HG03175 (cell line): ENCODE data around the gene L3MBTL2.
"Not testable (repeated sequence)": the region's sequence is repeated elsewhere in the genome, so short reads cannot be mapped to it uniquely, and the experiment has no call there.

Source experiments
- ATAC-seq: cut with Tn5 transposase; IDR thresholded peaks from one replicate; pipeline ENCODE4 v1.9.1; 2021; ENCODE audit warnings: mild to moderate bottlenecking, moderate library complexity; ENCODE audit not compliant: unreplicated experiment

Gene L3MBTL2

DNA sequence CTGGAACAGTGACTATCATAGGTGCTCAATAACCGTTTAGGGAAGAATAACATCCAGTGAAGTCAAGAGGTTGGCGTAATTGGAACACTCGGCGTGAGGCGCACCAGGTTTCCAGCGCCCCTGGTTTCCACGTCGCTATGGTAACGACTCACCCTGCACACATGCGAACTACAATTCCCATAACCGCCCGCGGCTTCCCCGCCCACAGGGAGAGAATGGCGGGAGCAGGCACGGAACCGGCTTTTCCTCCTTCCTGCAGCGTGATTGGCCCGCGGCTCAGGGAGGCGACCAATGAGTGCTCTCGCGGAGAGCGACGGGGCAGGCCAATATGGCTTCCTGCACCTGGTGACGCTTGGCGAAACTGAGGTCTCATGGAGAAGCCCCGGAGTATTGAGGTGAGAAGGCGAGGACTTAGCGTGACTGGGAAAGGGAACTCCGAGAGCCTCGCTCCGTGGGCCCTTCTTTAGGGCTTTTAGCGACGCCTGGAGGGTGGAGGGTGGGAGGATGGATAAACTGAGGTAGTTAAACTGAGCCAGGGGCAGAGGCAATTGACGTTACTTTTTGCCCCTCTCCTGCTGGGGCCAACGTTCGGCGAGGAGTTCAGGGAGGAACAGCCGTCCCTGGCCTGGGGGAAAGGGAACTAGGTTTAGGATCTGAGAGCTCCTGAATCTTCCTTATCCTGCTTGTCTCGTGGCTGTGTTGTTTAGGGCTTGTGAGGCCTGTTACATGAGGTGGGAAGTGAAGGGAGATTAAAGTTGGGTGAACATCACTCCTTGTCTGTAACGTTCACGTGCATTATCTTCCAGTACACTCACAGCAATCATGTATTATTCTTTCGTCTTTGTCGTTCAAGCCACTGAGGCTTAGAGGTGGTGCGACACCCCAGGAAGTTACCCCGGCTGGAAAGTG, at the start of gene L3MBTL2:
Gene L3MBTL2, plus strand, starts transcription at position 321 of the 909 bp plus-strand sequence. Its CDS starts 51 bp downstream, at position 372.
- ATAC-seq, result peak; percentile 97

DNA sequence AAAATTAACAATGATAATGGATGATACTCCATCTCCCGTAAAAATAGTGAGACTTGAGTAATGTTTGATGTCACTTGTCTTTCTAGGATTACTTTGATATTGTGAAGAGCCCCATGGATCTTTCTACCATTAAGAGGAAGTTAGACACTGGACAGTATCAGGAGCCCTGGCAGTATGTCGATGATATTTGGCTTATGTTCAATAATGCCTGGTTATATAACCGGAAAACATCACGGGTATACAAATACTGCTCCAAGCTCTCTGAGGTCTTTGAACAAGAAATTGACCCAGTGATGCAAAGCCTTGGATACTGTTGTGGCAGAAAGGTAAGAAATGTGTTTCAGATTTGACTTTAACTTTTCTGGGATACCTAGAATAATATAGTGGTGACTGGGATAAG, 48.0 kb upstream of the L3MBTL2 start:
- ATAC-seq, result no peak

DNA sequence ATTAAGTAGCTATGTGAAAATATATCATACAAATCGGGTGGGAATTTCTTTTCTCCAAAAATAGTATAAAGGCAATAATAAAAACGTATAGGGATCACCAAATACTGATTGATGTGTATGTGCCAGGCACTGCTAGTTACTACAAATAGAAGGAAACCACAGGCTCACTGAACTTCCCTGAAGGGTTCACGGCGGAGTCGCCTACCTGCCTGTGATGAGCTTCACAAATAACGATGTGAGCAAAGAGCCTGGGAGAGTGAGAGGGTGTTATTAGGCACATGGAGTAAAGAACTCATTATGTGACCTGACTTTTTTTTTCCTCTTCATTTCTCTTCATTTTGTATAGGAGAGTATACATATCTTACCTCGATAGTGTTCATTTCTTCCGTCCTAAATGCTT, 36.0 kb upstream of the L3MBTL2 start:
- ATAC-seq, result no peak

DNA sequence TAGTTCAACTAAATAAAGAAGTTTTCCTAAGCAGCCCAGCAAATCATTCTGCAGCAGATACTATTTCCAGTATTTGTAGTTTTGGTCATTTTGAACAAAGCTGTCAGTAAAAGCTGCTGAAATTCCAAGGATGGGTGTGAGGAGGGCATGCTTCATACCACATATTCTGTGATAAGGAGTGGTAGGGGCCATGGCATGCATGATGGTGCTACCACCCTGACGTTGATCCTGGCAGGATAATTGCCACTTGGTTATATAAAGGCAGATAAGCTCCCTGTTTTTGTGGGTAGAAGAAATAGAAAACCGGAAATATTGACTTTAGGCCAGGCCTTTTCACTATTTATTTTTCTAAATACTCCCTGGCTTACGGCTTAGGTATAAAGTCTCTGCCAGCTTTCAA, 33.1 kb upstream of the L3MBTL2 start:
- no peak for ATAC-seq

DNA sequence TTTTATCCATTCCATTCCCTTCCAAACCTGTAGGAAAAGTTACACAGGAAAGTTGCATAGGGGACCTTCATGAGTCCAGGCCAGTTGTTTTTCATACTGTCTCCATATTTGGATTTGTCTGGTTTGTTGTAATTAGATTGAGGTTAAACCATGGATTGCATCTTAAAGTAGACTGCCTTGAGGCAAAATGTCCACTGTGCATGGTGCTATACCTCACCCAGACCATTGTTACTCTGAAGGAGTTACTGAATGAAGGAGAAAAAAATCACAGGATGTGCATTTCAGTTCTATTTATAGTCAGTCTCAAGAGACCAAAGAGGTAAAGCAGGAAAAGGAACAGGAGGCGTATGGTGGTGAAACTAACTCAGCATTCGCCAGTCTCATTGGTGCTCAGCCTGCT, 29.6 kb upstream of the L3MBTL2 start:
- no peak for ATAC-seq

DNA sequence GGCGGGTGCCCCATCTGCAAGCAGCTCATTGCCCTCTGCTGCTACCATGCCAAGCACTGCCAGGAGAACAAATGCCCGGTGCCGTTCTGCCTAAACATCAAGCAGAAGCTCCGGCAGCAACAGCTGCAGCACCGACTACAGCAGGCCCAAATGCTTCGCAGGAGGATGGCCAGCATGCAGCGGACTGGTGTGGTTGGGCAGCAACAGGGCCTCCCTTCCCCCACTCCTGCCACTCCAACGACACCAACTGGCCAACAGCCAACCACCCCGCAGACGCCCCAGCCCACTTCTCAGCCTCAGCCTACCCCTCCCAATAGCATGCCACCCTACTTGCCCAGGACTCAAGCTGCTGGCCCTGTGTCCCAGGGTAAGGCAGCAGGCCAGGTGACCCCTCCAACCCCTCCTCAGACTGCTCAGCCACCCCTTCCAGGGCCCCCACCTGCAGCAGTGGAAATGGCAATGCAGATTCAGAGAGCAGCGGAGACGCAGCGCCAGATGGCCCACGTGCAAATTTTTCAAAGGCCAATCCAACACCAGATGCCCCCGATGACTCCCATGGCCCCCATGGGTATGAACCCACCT, 28.0 kb upstream of the L3MBTL2 start:
- no peak for ATAC-seq

DNA sequence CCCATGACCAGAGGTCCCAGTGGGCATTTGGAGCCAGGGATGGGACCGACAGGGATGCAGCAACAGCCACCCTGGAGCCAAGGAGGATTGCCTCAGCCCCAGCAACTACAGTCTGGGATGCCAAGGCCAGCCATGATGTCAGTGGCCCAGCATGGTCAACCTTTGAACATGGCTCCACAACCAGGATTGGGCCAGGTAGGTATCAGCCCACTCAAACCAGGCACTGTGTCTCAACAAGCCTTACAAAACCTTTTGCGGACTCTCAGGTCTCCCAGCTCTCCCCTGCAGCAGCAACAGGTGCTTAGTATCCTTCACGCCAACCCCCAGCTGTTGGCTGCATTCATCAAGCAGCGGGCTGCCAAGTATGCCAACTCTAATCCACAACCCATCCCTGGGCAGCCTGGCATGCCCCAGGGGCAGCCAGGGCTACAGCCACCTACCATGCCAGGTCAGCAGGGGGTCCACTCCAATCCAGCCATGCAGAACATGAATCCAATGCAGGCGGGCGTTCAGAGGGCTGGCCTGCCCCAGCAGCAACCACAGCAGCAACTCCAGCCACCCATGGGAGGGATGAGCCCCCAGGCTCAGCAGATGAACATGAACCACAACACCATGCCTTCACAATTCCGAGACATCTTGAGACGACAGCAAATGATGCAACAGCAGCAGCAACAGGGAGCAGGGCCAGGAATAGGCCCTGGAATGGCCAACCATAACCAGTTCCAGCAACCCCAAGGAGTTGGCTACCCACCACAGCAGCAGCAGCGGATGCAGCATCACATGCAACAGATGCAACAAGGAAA, 27.3 kb upstream of the L3MBTL2 start:
- ATAC-seq, result no peak

DNA sequence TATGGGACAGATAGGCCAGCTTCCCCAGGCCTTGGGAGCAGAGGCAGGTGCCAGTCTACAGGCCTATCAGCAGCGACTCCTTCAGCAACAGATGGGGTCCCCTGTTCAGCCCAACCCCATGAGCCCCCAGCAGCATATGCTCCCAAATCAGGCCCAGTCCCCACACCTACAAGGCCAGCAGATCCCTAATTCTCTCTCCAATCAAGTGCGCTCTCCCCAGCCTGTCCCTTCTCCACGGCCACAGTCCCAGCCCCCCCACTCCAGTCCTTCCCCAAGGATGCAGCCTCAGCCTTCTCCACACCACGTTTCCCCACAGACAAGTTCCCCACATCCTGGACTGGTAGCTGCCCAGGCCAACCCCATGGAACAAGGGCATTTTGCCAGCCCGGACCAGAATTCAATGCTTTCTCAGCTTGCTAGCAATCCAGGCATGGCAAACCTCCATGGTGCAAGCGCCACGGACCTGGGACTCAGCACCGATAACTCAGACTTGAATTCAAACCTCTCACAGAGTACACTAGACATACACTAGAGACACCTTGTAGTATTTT, 26.6 kb upstream of the L3MBTL2 start:
- ATAC-seq, result no peak

DNA sequence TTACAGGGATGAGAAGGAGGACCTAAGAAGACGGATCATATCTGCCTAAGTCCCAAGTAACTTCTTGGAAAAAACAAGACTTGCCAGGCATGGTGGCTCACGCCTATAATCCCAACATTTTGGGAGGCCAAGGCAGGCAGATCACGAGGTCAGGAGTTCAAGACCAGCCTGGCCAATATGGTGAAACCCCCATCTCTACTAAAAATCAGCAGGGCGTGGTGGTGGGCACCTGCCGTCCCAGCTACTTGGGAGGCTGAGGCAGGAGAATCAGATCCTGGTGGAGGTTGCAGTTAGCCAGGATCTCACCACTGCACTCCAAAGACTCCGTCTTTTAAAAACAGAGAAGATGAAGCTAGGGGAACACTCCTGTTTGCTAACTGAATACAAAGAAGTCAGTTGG, 24.8 kb upstream of the L3MBTL2 start:
- not testable (repeated sequence) for ATAC-seq

DNA sequence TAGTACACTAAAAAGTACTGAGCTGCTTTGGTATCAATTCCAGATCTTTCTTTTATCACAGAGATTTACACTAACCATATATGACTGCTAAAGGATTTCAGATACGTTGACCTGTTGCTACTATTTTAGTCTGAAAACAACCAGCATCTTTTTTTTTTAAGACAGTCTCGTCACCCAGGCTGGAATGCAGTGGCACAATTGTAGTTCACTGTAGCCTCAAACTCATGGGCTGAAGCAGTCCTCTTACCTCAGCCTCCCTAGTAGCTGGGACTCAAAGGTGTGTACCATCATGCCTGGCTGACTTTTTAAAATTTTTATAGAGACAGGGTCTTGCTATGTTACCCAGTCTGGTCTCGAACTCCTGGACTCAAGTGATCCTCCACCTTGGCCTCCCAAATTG, 24.2 kb upstream of the L3MBTL2 start:
- ATAC-seq, result no peak

DNA sequence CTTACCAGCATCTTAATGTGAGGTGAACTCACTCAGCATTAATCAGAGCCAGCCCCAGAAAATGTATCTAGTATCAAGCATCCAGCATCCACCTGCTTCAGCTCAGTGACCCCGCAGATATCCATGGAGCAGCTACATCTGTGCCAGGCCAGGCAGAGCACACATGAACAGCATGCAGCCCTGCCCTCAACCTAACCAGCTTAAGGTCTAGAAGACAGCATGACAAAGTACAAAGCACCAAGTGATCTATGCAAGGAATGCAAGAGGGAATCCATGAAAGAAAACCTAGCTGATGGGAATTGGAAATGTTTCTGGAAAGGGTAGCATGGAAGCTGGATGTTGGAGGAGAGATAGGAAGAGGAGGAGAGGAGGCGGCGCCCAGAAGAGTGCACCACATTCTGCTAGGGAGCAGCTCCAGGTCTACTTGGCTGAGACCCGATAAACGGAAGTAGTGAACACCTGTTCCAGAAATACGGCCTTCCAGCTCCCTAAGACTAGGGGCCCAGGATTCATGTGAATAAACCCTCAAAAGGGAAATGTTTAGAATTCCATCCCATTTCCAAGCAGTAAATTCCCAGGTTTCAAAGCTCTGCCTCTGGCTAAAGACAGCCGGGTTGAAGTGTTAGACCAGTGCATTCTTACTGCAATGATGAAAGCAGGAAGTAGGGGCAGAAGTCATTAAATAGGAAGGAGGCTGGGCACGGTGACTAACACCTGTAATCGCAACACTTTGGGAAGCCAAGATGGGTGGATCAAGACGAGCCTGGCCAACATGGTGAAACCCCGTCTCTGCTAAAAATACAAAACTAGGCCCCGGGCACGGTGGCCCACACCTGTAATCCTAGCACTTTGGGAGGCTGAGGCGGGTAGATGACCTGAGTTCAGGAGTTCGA, 23.5 kb upstream of the L3MBTL2 start:
- no peak for ATAC-seq

DNA sequence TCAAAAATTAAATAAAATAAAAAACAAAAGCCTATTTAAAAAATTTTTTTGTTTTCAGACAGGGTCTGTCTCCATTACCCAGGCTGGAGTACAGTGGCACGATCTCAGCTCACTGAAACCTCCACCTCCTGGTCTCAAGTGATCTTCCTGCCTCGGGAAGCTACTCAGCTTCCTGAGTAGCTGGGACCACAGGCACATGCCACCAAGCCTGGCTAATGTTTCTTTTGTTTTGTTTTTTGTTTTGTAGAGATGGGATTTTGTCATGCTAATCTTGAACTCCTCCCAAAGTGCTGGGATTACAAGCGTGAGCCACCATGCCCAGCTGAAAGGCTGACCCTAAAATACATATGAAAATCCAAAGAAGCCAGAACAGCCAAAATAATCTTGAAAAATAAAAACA, 20.4 kb upstream of the L3MBTL2 start:
- ATAC-seq, result no peak

DNA sequence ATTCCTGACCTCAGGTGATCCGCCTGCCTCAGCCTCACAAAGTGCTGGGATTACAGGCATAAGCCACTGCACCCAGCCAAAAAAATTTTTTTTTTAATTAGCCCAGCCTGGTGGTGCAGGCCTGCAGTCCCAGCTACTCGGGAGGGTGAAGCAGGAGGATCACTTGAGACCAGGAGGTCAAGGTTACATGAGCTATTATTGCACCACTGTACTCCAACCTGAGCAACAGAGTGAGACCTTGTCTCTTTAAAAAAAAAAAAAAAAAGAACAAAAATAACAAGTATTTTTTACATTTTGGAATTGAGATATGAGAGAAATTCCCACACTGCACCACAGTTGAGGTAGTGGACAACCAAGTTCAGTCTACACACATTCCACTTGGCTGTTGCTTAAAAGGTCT, 13.6 kb upstream of the L3MBTL2 start:
- no peak for ATAC-seq

DNA sequence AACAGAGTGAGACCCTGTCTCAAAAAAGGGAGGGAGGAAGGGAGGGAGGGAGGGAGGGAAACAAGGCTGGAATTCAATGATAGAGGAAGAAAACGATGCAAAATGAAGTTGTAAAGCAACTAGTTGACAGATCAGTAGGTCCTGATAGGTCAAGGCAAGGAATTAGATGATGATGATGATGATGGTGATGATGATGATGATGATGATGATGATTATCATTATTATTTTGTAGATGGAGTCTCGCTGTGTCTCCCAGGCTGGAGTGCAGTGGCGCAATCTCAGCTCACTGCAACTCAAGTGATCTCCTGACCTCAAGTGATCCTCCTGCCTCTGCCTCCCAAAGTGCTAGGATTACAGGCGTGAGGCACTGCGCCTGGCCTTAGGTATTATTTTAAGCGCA, 11.3 kb upstream of the L3MBTL2 start:
- ATAC-seq, result no peak

DNA sequence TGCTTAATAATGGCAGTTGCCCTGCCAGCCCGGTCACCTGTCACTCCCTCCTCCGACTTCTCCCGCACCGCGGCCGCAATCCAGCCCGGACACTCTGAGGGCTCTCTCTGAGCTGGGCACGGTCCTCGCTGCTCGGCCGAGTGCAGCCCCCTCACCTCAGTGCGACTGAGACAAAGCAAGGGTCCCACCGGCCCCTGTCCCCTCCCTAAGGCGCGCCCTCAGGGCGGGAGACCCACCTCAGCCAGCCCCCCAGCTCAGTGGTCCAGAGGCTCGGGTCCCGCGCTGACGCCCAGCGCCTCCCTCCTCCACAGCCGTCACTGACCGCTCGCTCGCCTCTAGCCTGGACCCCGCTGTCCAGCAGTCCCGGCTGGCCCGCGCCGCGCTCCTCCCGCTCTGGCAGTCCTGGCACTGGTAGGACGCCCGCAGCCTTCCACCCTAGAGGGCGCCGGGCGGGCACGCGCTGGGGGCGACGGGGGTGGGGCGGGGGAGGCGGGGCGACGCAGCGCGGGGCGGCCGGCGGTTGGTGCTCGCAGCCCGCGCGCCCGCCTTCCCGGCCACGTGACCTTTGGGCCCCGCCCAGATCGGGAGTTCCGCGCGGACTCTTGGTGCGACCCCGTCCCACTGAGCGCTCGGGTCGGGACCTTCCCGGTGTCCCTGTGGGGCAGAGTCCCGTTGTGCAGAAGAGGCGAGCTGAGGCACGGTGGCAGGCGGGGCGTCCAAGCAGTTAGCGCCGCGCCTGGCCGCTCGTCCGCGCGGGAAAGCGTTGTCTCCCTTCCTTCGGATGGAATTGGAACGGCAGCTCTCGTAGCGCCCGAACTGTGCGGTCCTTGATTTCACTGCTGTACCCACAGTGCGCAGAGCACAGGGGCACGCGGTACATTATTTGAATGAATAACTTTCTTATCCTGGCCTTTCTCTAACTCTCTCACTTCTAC, 7.8 kb upstream of the L3MBTL2 start:
- peak; percentile 75 for ATAC-seq

DNA sequence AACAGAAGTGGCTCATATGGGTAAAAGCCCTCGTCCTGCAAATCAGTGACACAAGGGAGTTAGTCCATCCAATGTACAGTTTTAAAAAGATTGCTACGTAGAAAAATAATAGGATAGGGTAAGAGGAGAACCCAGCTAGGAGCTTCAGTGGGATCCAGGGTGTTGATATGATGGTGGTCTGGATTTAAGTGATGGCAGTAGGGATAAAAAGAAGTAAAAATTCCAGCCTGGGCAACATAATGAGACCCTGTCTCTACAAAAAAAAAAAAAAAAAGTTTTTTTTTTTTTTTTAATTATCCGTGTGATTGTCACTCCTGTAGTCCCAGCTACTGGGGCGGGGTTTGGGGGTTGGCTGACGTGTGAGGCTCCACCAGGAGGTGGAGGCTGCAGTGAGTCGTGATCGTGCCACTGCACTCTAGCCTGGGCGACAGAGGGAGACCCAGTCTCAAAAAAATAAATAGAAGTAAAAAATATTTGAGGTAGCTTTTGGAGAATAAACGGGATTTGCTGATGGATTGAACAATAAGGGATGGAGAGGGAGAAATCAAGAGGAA, 7.0 kb upstream of the L3MBTL2 start:
- no peak for ATAC-seq

DNA sequence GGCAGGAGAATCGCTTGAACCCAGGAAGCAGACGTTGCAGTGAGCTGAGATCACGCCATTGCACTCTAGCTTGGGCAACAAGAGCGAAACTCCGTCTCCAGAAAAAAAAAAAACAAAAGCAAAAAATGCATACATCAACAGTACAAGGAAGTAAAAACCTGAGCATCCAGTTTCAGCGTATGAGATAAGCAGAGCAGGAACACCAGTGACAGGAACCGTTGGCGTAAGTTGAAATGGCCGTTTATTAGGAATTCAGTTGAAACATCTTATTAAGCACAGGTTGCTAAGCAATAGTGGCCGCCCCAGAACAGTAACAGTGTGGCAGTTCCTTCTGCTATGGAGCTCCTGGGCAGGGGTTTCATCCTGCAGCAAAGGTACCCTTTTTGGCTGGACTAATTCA, 4.0 kb upstream of the L3MBTL2 start:
- no peak for ATAC-seq

DNA sequence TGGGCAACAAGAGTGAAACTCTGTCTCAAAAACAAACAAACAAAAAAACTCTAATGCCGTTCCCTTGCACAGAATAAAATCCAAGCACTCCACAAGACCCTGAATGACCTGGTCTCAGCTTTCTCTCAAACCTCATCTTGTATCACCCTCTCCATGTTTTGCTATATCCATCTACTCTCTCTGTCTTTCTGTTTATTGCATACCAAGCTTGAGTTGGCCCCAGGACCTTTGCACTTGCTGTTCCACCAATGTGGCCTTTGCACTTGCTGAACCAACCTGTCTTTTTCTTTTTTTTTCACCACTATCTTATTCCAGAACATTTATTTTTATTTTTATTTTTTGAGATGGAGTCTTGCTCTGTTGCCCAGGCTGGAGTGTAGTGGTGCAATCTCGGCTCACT, 2.0 kb upstream of the L3MBTL2 start:
- ATAC-seq, result no peak

DNA sequence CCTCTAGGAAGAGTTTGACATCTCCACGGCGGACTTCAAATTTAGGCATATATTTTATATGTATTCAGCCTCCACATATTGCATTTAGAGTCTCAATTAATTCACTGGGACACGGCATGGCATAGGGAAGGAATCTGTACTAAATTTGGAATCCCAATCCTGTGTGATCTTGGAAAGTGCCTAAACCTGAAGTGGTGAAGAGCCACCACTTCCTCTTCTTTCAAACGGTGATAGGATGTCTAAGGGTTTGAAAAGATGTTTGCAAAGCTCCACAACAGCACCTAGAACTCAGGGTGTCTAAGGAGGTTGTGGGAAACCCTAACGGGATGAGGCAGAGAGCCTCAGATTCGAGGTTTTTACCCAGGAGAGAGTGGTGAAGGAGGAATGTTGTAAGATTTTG, 1.0 kb upstream of the L3MBTL2 start:
- ATAC-seq, result no peak
